ENCODE results near the gene SPDYE17.
"Not testable (repeated sequence)": the region's sequence is repeated elsewhere in the genome, so short reads cannot be mapped to it uniquely, and the experiment has no call there.

The SPDYE17 gene

DNA sequence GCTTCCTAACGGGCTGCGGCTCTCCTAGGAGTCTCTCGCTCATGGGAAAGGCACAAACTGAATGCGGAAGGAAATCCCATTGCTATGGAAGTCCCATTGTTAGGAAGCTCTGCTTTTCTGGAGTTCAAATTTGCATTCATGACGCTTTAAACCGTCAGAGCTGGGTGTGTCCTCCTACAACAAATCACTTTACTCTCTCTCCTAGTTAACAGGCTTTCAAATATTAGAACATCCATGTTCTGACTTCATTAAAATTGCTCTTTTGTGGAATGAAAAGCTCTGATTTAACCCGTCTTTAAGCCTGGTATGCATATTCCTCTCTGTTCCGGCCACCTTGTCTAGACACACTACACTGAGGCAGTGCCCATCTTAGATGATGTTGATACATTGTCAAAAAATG is at the start of gene SPDYE17:
TSS of gene SPDYE17 (minus strand) at position 101 of the 400 bp plus-strand sequence. CDS start 1,791 bp downstream, outside the sequence.
- DNase-seq (ENCODE audit: low spot score): not testable (repeated sequence)

GRCh38 chr7:77080236-77080635 is 48.1 kb upstream of the SPDYE17 start:
- not testable (repeated sequence) for DNase-seq (ENCODE audit: low spot score)

DNA sequence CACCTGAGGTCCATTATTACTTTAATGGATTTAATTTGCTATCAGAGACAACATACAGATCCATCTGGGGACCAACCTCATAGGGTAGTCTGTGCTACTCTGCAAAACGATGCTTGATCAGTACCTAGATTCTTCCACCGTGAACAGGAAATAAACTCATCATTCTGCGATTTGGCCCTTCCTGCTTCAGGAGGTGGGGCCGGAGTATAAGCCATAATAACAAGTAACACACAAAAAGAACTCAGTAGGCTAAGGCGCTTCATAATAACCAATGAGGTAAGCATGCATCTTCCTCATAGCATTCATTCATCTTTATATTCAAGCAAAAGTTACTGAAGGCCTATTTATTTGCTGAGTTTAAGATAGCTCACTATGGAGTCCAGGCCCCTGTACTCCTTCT is 47.5 kb upstream of the SPDYE17 start:
- not testable (repeated sequence) for DNase-seq (ENCODE audit: low spot score)

- DNase-seq (ENCODE audit: low spot score): not testable (repeated sequence)
Observed at GRCh38 chr7:77079112-77079511, 47.0 kb upstream of the SPDYE17 start.

DNA sequence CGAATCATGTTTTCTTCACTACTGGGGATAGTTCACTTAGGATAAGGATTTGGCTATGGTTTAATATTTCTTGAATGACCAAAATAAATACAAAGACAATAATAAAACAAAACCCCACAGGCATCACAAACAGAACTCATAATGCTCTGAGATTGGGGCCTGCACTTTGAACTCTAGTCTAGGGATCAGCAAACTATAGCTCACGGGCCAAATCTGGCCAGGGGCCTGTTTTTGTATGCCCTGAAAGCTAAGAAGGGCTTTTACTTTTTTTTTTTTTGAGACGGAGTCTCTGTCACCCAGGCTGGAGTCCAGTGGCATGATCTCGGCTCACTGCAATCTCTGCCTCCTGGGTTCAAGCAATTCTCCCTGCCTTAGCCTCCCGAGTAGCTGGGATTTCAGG is 44.9 kb upstream of the SPDYE17 start:
- not testable (repeated sequence) for DNase-seq (ENCODE audit: low spot score)

DNA sequence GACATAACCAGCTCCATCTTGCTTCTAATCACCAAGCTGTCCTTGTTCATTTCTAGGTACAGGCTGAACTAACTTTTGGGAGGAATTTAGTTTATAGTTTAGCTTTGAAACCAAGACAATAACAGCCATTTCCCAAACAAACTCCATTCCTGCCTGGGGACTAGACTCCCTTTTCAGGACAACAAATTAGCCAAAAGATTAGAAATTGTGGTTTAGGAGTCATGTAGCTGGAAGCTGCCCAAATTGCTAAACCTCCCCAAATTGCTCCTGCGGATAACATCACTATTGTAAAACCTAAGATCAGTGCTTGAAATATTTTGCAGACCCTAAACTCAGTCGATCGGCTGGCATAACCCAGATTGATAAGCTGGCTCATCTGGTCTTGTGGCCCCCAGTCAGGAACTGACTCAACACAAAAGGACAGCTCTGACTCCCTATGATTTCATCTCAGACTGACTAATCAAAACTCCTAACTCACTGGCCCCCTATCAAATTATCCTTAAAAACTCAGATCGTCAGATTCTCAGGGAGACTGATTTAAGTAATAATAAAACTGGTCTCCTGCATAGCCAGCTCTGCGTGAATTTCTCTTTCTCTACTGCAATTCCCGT is 42.7 kb upstream of the SPDYE17 start:
- not testable (repeated sequence) for DNase-seq (ENCODE audit: low spot score)

GRCh38 chr7:77071108-77071507 is 38.9 kb upstream of the SPDYE17 start:
- not testable (repeated sequence) for DNase-seq (ENCODE audit: low spot score)

- DNase-seq (ENCODE audit: low spot score): not testable (repeated sequence)
Observed at GRCh38 chr7:77065869-77066268, 33.7 kb upstream of the SPDYE17 start.

DNA sequence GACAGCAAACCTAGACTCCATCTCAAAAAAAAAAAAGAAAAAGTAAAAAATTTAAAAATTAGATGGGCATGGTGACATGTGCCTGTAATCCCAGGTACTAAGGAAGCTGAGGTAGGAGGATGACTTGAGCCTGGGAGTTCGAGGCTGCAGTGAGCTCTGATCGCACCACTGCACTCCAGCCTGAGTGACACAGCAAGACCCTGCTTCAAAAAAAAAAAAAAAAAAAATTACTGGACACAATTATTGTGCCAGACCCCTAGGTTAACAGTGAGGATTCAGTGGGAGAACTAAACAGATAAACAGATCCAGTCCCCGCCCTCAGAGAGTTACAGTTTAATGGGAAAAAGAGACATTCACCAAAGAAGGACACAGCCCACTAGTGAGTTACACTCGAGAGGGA is 31.6 kb upstream of the SPDYE17 start:
- not testable (repeated sequence) for DNase-seq (ENCODE audit: low spot score)

GRCh38 chr7:77062557-77062956 is 30.4 kb upstream of the SPDYE17 start, which contains the start of gene SPDYE18:
Gene SPDYE18 (minus strand): TSS chr7:77062558. CDS start chr7:77060512, 2,046 bp downstream.
- not testable (repeated sequence) for DNase-seq (ENCODE audit: low spot score)

DNA sequence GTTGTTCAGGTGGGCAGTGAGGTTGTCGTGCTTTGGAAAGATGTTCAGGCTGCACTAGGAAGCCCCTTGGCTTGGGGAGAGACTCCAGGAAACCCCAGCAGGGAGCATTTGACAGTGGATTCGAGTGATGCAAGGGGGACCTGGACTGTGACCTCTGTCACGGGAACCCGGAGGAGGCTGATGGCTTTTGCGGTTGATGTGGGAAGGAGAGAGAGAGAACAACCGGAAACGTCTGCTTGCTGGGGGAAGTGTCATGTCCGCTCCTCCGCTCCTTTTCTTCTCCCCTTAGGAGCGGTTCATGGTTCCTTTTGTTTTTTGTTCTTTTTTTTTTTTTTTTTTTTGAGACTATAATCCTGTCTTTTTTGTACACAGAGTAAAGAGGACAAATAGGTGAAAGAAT is 5.8 kb downstream of the SPDYE17 start:
- not testable (repeated sequence) for DNase-seq (ENCODE audit: low spot score)

DNA sequence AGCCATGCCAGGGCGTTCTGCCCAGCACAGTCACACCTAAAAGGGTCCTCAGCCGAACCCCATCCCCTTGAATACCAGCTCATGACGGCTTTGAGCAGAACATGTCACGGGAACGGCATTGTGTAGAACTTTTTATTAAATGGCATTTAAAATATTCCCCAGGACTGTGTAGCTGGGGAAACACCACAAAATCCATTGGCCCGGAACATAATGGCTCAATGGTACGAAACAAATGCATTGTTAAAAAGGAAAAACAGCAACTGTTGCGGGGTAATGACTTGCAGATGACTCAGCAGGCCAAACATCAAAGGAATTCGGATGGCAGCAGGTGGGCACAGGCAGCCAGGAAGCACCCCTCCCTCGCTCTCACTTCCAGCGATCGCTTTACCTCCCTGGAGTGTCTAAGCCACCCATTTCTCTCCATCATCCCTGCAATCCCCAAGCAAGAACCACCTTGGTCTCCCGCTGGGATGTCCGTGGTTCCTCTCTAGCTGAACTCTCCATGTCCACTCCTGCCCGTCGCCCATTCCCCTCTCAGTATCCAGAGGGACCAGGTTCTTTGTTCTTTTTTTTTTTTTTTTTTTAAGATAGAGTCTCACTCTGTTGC is 22.0 kb downstream of the SPDYE17 start:
- not testable (repeated sequence) for DNase-seq (ENCODE audit: low spot score)

DNA sequence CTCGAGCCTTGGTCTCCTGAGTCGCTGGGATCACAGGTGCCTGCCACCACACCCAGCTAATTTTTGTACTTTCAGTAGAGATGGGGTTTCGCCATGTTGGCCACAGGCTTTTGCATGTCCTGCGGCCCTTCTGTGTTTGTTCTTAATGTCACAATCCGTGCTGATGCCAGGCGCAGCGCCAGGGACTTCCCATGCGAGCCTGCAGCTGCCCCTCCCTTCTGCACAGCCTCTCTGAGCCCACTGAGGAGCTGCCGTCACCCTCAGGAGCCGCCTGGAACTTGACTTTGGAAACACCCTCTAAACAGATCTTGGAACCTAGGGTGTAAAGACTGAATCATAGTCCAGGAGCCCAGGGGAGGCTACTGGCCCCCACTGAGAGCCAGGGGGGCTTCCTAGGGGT is 24.2 kb downstream of the SPDYE17 start:
- peak; percentile 31 for DNase-seq (ENCODE audit: low spot score)

- DNase-seq (ENCODE audit: low spot score): not testable (repeated sequence)
Observed at GRCh38 chr7:77006127-77007110, 25.7 kb downstream of the SPDYE17 start.

DNA sequence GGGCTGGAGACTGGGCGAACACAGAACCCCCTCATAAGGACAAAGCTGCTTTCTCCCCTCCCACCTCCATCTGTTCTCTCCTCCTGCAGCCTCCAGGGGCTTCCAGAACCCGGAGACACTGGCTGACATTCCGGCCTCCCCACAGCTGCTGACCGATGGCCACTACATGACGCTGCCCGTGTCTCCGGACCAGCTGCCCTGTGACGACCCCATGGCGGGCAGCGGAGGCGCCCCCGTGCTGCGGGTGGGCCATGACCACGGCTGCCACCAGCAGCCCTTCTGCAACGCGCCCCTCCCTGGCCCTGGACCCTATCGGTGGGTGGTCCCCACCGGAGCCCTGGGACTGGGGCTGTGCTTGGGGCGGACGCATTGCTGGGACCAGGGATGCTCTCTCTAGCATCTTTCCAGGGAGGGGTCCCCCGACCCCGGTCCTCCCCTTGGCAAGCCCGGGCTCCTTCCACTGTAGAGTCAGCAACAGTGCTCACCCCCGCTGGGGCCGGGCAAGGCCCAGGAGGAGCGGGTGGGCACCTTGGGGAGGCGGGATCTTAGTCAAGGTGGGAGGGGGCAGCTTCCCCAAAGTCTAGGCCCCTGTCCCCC is 26.6 kb downstream of the SPDYE17 start:
- not testable (repeated sequence) for DNase-seq (ENCODE audit: low spot score)

GRCh38 chr7:77004151-77004550 is 28.0 kb downstream of the SPDYE17 start:
- DNase-seq (ENCODE audit: low spot score): not testable (repeated sequence)

GRCh38 chr7:77003241-77003640 is 28.9 kb downstream of the SPDYE17 start:
- not testable (repeated sequence) for DNase-seq (ENCODE audit: low spot score)

- DNase-seq (ENCODE audit: low spot score): not testable (repeated sequence)
Observed at GRCh38 chr7:77002678-77003233, 29.4 kb downstream of the SPDYE17 start.

- not testable (repeated sequence) for DNase-seq (ENCODE audit: low spot score)
Observed at GRCh38 chr7:77002104-77002503, 30.1 kb downstream of the SPDYE17 start.

DNA sequence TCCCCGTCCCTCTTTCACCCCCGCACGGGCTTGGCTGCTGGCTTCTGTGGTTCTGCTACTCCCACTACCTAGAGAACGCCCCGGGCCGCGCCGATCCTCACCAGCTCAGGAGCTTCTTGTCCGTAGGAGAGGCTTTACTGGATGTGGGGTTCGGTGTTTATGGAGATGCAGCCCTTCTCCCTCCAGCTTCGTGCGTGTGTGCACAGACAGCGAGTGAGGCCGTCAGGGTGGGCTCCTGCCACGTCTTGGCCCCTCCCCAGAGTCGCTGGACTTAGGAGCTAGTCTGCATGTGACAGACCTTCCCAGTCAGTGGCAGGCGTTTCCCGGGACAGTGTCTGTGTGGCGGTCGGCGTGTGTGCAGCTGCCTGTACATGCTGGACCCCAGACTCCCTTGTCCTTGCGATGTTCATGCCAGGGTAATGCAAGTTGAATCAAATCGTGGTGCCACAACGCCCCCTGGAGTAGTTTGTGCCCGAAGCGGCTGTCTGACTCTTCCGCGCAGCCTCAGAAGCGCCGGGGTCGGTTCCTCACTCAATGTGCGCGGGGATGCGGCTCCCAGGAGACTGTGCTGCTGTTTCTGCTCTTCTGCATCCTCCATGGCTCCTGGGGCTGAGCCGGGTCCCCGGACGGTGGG is 32.6 kb downstream of the SPDYE17 start:
- DNase-seq (ENCODE audit: low spot score): not testable (repeated sequence)

All from ecto neural progenitor cell (in vitro differentiated cells).